HepG2 (cell line): ENCODE data around the gene INHBC. TPM values are rescaled to one million over a fixed set of nuclear protein-coding genes. Genes with fewer than 3 reads are reported as not detected.

Experiments
- CHCHD3 ChIP-seq: sonication (generic); formaldehyde crosslinking; IDR thresholded peaks from 2 replicates; pipeline ENCODE4 v1.8.0; 2022; ENCODE audit warnings: mild to moderate bottlenecking, missing genetic modification reagents, moderate library complexity
- CREB1 ChIP-seq, 2 experiments: fragments of 450-650 bp in 1 of 2; IDR thresholded peaks; 2 replicates each; pipeline ENCODE4 v1.6.1; 2016 to 2017; ENCODE audit warnings: control low read depth in 1 of 2, mild to moderate bottlenecking in 1 of 2, missing compliant biosample characterization in 1 of 2, missing genetic modification characterization in 1 of 2
- HMG20A ChIP-seq: IDR thresholded peaks from 2 replicates; pipeline ENCODE4 v1.6.1; 2016; ENCODE audit warnings: borderline replicate concordance
- MIER3 ChIP-seq: IDR thresholded peaks from 2 replicates; pipeline ENCODE4 v1.6.1; 2016; ENCODE audit warnings: missing compliant biosample characterization, borderline replicate concordance
- MZF1 ChIP-seq: sonication (generic); formaldehyde crosslinking; IDR thresholded peaks from 2 replicates; pipeline ENCODE4 v1.8.1; 2023; ENCODE audit warnings: mild to moderate bottlenecking, missing genetic modification reagents, borderline replicate concordance
- NCOA5 ChIP-seq: sonication (generic); formaldehyde crosslinking; IDR thresholded peaks from 2 replicates; pipeline ENCODE4 v1.4.0; 2020; ENCODE audit warnings: missing genetic modification reagents
- NFIC ChIP-seq: IDR thresholded peaks from 2 replicates; pipeline ENCODE4 v1.6.1; 2012; ENCODE audit warnings: mild to moderate bottlenecking, low read length, inconsistent platforms
- NR2F2 ChIP-seq: IDR thresholded peaks from 2 replicates; pipeline ENCODE4 v1.6.1; 2012; ENCODE audit warnings: low read depth, inconsistent platforms, borderline replicate concordance
- SMAD1 ChIP-seq: sonication (generic); formaldehyde crosslinking; IDR thresholded peaks from 2 replicates; pipeline ENCODE4 v1.4.0; 2020; ENCODE audit warnings: missing genetic modification reagents, low read depth, mild to moderate bottlenecking, borderline replicate concordance
- SPEN ChIP-seq: sonication (generic); formaldehyde crosslinking; IDR thresholded peaks from 2 replicates; pipeline ENCODE4 v1.5.1; 2020; ENCODE audit warnings: low read depth, mild to moderate bottlenecking, missing genetic modification reagents
- ZMAT3 ChIP-seq: sonication (generic); formaldehyde crosslinking; conservative IDR thresholded peaks from 2 replicates; pipeline ENCODE4 v1.7.0; 2021; ENCODE audit warnings: missing genetic modification reagents
- ZNF138 ChIP-seq: sonication (generic); formaldehyde crosslinking; IDR thresholded peaks from 2 replicates; pipeline ENCODE4 v1.5.0; 2020; ENCODE audit warnings: mild to moderate bottlenecking, low read depth, missing genetic modification reagents
- ZNF510 ChIP-seq: sonication (generic); formaldehyde crosslinking; IDR thresholded peaks from 2 replicates; pipeline ENCODE4 v1.4.0; 2020; ENCODE audit warnings: low read depth, mild to moderate bottlenecking, missing genetic modification reagents
- polyA plus RNA-seq, 8 experiments: library from polyadenylated mRNA; depleted of rRNA in 3 of 8; stranded (reverse) in 7 of 8; unstranded in 1 of 8; fragments of >200 nt; fragmentation: Illumina TruSeq in 4 of 8; extraction: Trizol in 4 of 8; gene quantifications; 2 replicates each; pipeline versions ENCODE4 v1.2.1 to v1.2.3, GENCODE V29; 2011 to 2016; ENCODE audit warnings: low read depth in 4 of 8, missing spikeins in 1 of 8, mixed read lengths in 1 of 8; ENCODE audit not compliant: insufficient read depth in 1 of 8
- total RNA-seq, 5 experiments: library from RNA; depleted of rRNA; stranded (reverse); fragments of >200 nt; fragmentation: Illumina TruSeq; extraction: Trizol; gene quantifications; 2 replicates each; pipeline ENCODE4 v1.2.3, GENCODE V29; 2016; ENCODE audit warnings: low read depth in 1 of 5
- TF ChIP-seq, protein P1 (sequence below): sonication (generic); formaldehyde crosslinking; IDR thresholded peaks from 2 replicates; pipeline ENCODE4 v1.5.1; 2020; ENCODE audit warnings: missing genetic modification reagents, mild to moderate bottlenecking, borderline replicate concordance
- TF ChIP-seq, protein P2 (sequence below): sonication (generic); formaldehyde crosslinking; IDR thresholded peaks from 2 replicates; pipeline ENCODE4 v1.5.0; 2020; ENCODE audit warnings: missing genetic modification reagents, mild to moderate bottlenecking, borderline replicate concordance
- TF ChIP-seq, protein P3 (sequence below): sonication (generic); formaldehyde crosslinking; IDR thresholded peaks from 2 replicates; pipeline ENCODE4 v1.8.0; 2022; ENCODE audit warnings: mild to moderate bottlenecking, missing genetic modification reagents, borderline replicate concordance
- TF ChIP-seq, protein P4 (sequence below): sonication (generic); formaldehyde crosslinking; IDR thresholded peaks from 2 replicates; pipeline ENCODE4 v1.5.1; 2020; ENCODE audit warnings: missing genetic modification reagents, mild to moderate bottlenecking, borderline replicate concordance
- TF ChIP-seq, protein P5 (sequence below): sonication (generic); formaldehyde crosslinking; IDR thresholded peaks from 2 replicates; pipeline ENCODE4 v1.8.0; 2022; ENCODE audit warnings: low read depth, missing genetic modification reagents
- TF ChIP-seq, protein P6 (sequence below): IDR thresholded peaks from 2 replicates; pipeline ENCODE4 v1.6.1; 2016; ENCODE audit warnings: mild to moderate bottlenecking

The INHBC gene
- total and polyA plus RNA-seq, 2 of the 13 experiments (the other 11 are each of a cell fraction or from before 2014, with no cell fraction given): 1.8 to 13.8 TPM

DNA sequence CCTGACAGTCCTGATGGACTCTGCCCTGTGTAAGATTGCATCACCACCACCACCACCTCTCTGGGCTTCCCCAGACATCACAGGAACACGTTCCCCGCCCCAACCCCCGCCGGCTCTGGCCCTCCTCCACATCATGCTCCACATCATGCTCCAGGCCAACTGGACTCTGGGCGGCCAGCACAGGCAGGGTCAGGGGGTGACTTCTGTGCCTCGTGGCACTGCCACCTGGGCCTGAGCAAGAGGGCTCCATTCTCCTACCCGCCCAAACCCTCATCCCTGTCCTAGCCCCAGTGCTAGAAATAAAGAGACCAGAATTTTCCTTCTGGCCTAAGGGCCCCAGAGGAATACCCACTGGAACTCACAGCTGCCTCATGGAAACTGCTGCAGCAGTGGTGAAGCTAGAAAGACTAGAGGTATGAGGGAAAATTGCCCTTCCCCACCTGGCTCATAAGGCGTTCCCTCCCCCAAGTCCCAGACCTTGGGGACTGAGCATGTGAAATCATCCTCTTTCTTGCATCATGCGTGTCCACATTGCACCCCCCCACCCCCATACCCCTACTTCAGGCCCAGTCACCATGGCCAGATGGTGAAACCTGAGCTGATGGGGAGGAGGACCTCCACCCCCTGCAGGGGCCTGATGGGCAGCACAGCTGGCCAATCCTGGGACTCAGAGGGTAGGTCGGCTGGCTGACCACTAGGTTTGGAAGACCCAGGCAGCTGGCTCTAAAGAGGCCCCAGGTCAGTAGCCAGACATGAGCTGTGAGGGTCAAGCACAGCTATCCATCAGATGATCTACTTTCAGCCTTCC lies 20.2 kb downstream of the INHBC start, which contains the start of gene INHBE (continued):
- TF ChIP-seq, protein P1, sequence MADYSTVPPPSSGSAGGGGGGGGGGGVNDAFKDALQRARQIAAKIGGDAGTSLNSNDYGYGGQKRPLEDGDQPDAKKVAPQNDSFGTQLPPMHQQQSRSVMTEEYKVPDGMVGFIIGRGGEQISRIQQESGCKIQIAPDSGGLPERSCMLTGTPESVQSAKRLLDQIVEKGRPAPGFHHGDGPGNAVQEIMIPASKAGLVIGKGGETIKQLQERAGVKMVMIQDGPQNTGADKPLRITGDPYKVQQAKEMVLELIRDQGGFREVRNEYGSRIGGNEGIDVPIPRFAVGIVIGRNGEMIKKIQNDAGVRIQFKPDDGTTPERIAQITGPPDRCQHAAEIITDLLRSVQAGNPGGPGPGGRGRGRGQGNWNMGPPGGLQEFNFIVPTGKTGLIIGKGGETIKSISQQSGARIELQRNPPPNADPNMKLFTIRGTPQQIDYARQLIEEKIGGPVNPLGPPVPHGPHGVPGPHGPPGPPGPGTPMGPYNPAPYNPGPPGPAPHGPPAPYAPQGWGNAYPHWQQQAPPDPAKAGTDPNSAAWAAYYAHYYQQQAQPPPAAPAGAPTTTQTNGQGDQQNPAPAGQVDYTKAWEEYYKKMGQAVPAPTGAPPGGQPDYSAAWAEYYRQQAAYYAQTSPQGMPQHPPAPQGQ (CRISPR knock-in tag): peak; percentile 27; the same call in 1 of the 2 replicates
- TF ChIP-seq NR2F2: no peak
- no peak for TF ChIP-seq ZNF510 (CRISPR knock-in tag)
- TF ChIP-seq, protein P2, sequence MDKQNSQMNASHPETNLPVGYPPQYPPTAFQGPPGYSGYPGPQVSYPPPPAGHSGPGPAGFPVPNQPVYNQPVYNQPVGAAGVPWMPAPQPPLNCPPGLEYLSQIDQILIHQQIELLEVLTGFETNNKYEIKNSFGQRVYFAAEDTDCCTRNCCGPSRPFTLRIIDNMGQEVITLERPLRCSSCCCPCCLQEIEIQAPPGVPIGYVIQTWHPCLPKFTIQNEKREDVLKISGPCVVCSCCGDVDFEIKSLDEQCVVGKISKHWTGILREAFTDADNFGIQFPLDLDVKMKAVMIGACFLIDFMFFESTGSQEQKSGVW (CRISPR knock-in tag): no peak
- TF ChIP-seq, protein P3, sequence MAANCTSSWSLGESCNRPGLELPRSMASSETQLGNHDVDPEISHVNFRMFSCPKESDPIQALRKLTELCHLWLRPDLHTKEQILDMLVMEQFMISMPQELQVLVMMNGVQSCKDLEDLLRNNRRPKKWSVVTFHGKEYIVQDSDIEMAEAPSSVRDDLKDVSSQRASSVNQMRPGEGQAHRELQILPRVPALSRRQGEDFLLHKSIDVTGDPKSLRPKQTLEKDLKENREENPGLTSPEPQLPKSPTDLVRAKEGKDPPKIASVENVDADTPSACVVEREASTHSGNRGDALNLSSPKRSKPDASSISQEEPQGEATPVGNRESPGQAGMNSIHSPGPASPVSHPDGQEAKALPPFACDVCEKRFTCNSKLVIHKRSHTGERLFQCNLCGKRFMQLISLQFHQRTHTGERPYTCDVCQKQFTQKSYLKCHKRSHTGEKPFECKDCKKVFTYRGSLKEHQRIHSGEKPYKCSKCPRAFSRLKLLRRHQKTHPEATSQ (CRISPR knock-in tag): peak; percentile 88; the same call in 1 of the 2 replicates
- no peak for TF ChIP-seq ZNF138
- TF ChIP-seq, protein P4, sequence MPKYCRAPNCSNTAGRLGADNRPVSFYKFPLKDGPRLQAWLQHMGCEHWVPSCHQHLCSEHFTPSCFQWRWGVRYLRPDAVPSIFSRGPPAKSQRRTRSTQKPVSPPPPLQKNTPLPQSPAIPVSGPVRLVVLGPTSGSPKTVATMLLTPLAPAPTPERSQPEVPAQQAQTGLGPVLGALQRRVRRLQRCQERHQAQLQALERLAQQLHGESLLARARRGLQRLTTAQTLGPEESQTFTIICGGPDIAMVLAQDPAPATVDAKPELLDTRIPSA (CRISPR knock-in tag): no peak
- TF ChIP-seq, protein P5, sequence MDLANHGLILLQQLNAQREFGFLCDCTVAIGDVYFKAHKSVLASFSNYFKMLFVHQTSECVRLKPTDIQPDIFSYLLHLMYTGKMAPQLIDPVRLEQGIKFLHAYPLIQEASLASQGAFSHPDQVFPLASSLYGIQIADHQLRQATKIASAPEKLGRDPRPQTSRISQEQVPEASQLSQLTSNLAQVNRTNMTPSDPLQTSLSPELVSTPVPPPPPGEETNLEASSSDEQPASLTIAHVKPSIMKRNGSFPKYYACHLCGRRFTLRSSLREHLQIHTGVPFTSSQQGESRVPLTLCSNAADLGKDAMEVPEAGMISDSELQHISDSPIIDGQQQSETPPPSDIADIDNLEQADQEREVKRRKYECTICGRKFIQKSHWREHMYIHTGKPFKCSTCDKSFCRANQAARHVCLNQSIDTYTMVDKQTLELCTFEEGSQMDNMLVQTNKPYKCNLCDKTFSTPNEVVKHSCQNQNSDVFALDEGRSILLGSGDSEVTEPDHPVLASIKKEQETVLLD (CRISPR knock-in tag): peak; percentile 70
- TF ChIP-seq ZMAT3 (CRISPR knock-in tag): no peak
- TF ChIP-seq, protein P6, sequence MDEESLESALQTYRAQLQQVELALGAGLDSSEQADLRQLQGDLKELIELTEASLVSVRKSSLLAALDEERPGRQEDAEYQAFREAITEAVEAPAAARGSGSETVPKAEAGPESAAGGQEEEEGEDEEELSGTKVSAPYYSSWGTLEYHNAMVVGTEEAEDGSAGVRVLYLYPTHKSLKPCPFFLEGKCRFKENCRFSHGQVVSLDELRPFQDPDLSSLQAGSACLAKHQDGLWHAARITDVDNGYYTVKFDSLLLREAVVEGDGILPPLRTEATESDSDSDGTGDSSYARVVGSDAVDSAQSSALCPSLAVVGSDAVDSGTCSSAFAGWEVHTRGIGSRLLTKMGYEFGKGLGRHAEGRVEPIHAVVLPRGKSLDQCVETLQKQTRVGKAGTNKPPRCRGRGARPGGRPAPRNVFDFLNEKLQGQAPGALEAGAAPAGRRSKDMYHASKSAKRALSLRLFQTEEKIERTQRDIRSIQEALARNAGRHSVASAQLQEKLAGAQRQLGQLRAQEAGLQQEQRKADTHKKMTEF (CRISPR knock-in tag): peak; percentile 73
- TF ChIP-seq HMG20A (CRISPR knock-in tag): peak; percentile 85
- no peak for TF ChIP-seq NCOA5
- peak; percentile 69 for TF ChIP-seq MIER3 (CRISPR knock-in tag)
- peak; percentile 44; the same call in 1 of the 2 replicates for TF ChIP-seq CREB1 (IDR thresholded peaks at IDR 0.05)
- no peak; the same call in none of the 2 replicates for TF ChIP-seq CREB1 (CRISPR knock-in tag; IDR thresholded peaks at IDR 0.05)
- no peak for TF ChIP-seq NFIC
- TF ChIP-seq SMAD1 (CRISPR knock-in tag): 0 out of 2 replicates have a peak, but pooled peaks have one; percentile 67
- 0 out of 2 replicates have a peak, but pooled peaks have one; percentile 67 for TF ChIP-seq MZF1
- no peak for TF ChIP-seq CHCHD3 (CRISPR knock-in tag)
- TF ChIP-seq SPEN: peak; percentile 89
